Prostate gland (tissue), 2 donors: ENCODE data around the gene RNF112. TPM values are rescaled to one million over a fixed set of nuclear protein-coding genes. Genes with fewer than 3 reads are reported as not detected.

Experiments
- DNase-seq: peaks from one replicate; pipeline ENCODE4 v3.0.0-alpha.2; 2019; ENCODE audit warnings: low spot score
- H3K27ac ChIP-seq, 2 donors: fragments of 200-600 bp; sonication (generic); 2 replicates each; pipeline ENCODE4 v1.5.1; 2017 to 2019
- H3K27me3 ChIP-seq: fragments of 200-600 bp; sonication (generic); replicated peaks from 2 replicates; pipeline ENCODE4 v1.5.1; 2019; ENCODE audit not compliant: insufficient read depth
- H3K36me3 ChIP-seq, 2 donors: fragments of 200-600 bp; sonication (generic); 1 replicate in 1 of 2; 2 replicates in 1 of 2; pipeline versions ENCODE4 v1.5.1 to v1.8.1; 2017 to 2019
- H3K4me1 ChIP-seq: fragments of 200-600 bp; sonication (generic); replicated peaks from 2 replicates; pipeline ENCODE4 v1.5.1; 2019
- H3K4me3 ChIP-seq, 2 donors: fragments of 200-600 bp; sonication (generic); 2 replicates each; pipeline ENCODE4 v1.5.1; 2017 to 2019
- H3K9me3 ChIP-seq: fragments of 200-600 bp; sonication (generic); 2 replicates; pipeline ENCODE4 v1.5.1; 2017
- CTCF ChIP-seq, 4 experiments: fragments of 200-600 bp in 2 of 4; fragments of 450-650 bp in 2 of 4; sonication (generic) in 2 of 4; IDR thresholded peaks; 1 replicate in 3 of 4; 2 replicates in 1 of 4; pipeline ENCODE4 v1.5.1; 2016 to 2019; ENCODE audit warnings: antibody characterized with exemption in 4 of 4, mild to moderate bottlenecking in 2 of 4, moderate library complexity in 2 of 4
- POLR2A ChIP-seq: fragments of 450-650 bp; IDR thresholded peaks from one replicate; pipeline ENCODE4 v1.6.1; 2016; ENCODE audit warnings: antibody characterized with exemption, mild to moderate bottlenecking
- POLR2AphosphoS5 ChIP-seq: sonication (generic); formaldehyde crosslinking; IDR thresholded peaks from one replicate; pipeline ENCODE4 v1.6.1; 2017; ENCODE audit warnings: antibody characterized with exemption
- WGBS: methylation state at CpG from one replicate; pipeline ENCODE4 v1.1.5; 2018; 5-methylcytosine and 5-hydroxymethylcytosine counted together
- intact Hi-C: fragments of 100-400 bp; cut with DNase I; formaldehyde crosslinking; loops from one replicate; pipeline ENCODE4 v1.14.2; 2022
- total RNA-seq, 2 donors: library from RNA; depleted of rRNA; stranded (reverse); fragments of >200 nt; gene quantifications; one replicate each; pipeline ENCODE4 v1.1.0, GENCODE V29; 2016

RNF112 gene
- total RNA-seq, 2 donors from 2014 or later = 2.3 to 6.6 TPM

GRCh38 chr17:19405114-19405513 lies 5.9 kb upstream of the RNF112 start:
- WGBS = 91% methylated on average over 5 of the region's 5 CpGs
- no peaks in the 10 kb centered on the region for H3K27me3 ChIP-seq
- DNase-seq = no peak
- H3K27ac ChIP-seq = no peak overlapping the region
- peaks cover 5% of the 10 kb centered on the region for H3K4me1 ChIP-seq
- H3K4me3 ChIP-seq = no peak overlapping the region
- no peaks in the 10 kb centered on the region for H3K36me3 ChIP-seq
- no peaks in the 10 kb centered on the region for H3K9me3 ChIP-seq
- TF ChIP-seq POLR2A (no peak), CTCF (IDR thresholded peaks at IDR 0.05) (no peak), POLR2AphosphoS5 (no peak)
- intact Hi-C loops = no loop called here

- WGBS = 96% methylated on average over 10 of the region's 10 CpGs
- Histone ChIP-seq H3K36me3 (no peaks in the 10 kb centered on the region), H3K4me1 (no peaks in the 10 kb centered on the region), H3K9me3 (no peaks in the 10 kb centered on the region), H3K27ac (no peak overlapping the region), H3K4me3 (no peak overlapping the region), H3K27me3 (no peaks in the 10 kb centered on the region)
- intact Hi-C loops = no loop called here
- TF ChIP-seq CTCF (IDR thresholded peaks at IDR 0.05) (no peak), POLR2AphosphoS5 (no peak), POLR2A (no peak)
- no peak for DNase-seq
Measured at GRCh38 chr17:19407601-19408345, 3.3 kb upstream of the RNF112 start.

GRCh38 chr17:19408346-19408710 lies 2.7 kb upstream of the RNF112 start:
- DNase-seq = no peak

GRCh38 chr17:19409066-19409465 lies 2.0 kb upstream of the RNF112 start:
- Histone ChIP-seq H3K9me3 (no peaks in the 10 kb centered on the region), H3K4me3 (no peak overlapping the region), H3K4me1 (no peaks in the 10 kb centered on the region), H3K36me3 (no peaks in the 10 kb centered on the region), H3K27ac (no peak overlapping the region), H3K27me3 (no peaks in the 10 kb centered on the region)
- WGBS = 94% methylated on average over 3 of the region's 3 CpGs
- intact Hi-C loops = no loop called here
- no peak for TF ChIP-seq POLR2A
- no peak for TF ChIP-seq POLR2AphosphoS5
- TF ChIP-seq CTCF (IDR thresholded peaks at IDR 0.05) = no peak
- no peak for DNase-seq

More at GRCh38 chr17:19408346-19408710, 2.7 kb upstream of the RNF112 start:
- no peaks in the 10 kb centered on the region for H3K9me3 ChIP-seq
- TF ChIP-seq POLR2AphosphoS5 (no peak), CTCF (IDR thresholded peaks at IDR 0.05) (no peak), POLR2A (no peak)
- H3K4me3 ChIP-seq = no peak overlapping the region
- no peaks in the 10 kb centered on the region for H3K27me3 ChIP-seq
- intact Hi-C loops = no loop called here
- no peaks in the 10 kb centered on the region for H3K4me1 ChIP-seq
- H3K27ac ChIP-seq = no peak overlapping the region
- 89% methylated on average over 2 of the region's 2 CpGs for WGBS
- H3K36me3 ChIP-seq = no peaks in the 10 kb centered on the region

- DNase-seq = no peak
- intact Hi-C loops = no loop called here
- Histone ChIP-seq H3K27me3 (no peaks in the 10 kb centered on the region), H3K27ac (no peak overlapping the region), H3K9me3 (no peaks in the 10 kb centered on the region), H3K36me3 (no peaks in the 10 kb centered on the region), H3K4me3 (no peak overlapping the region), H3K4me1 (no peaks in the 10 kb centered on the region)
- TF ChIP-seq POLR2A (no peak), CTCF (IDR thresholded peaks at IDR 0.05) (no peak), POLR2AphosphoS5 (no peak)
- WGBS = 75% methylated on average over 3 of the region's 3 CpGs
Measured at GRCh38 chr17:19409509-19409908, 1.5 kb upstream of the RNF112 start.
